HG02973 (cell line): ENCODE data around the gene TCHH.
"Not testable (repeated sequence)": the region's sequence is repeated elsewhere in the genome, so short reads cannot be mapped to it uniquely, and the experiment has no call there.

Source experiments
- ATAC-seq: cut with Tn5 transposase; IDR thresholded peaks from one replicate; pipeline ENCODE4 v1.9.1; 2021; ENCODE audit warnings: moderate library complexity; ENCODE audit not compliant: unreplicated experiment

Gene TCHH

DNA sequence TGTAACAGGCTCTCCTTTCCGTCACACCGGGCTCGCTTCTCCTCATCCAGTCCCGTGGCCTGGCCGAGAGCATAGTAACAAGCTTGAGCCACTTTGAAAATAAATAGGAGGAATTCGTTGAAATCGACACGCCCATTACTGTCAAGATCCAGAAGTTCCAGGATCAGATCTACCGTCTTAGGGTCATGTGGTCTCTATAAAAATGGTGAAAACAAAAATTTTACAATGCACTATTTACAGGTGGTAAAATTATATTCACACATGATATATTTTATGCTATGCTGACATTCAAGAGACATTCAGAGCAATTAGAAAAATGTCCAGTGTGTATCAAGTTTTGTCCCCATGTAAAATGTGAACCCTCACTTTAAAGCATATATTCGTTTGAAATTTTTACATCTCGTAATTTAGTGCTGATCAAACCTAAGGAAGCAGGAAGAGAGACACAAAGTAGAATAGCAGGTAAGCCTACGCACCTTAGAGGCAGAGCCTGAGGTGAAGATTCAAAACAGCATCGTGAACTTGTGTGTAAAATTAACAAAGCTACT is 2.3 kb downstream of the TCHH start:
- no peak for ATAC-seq

DNA sequence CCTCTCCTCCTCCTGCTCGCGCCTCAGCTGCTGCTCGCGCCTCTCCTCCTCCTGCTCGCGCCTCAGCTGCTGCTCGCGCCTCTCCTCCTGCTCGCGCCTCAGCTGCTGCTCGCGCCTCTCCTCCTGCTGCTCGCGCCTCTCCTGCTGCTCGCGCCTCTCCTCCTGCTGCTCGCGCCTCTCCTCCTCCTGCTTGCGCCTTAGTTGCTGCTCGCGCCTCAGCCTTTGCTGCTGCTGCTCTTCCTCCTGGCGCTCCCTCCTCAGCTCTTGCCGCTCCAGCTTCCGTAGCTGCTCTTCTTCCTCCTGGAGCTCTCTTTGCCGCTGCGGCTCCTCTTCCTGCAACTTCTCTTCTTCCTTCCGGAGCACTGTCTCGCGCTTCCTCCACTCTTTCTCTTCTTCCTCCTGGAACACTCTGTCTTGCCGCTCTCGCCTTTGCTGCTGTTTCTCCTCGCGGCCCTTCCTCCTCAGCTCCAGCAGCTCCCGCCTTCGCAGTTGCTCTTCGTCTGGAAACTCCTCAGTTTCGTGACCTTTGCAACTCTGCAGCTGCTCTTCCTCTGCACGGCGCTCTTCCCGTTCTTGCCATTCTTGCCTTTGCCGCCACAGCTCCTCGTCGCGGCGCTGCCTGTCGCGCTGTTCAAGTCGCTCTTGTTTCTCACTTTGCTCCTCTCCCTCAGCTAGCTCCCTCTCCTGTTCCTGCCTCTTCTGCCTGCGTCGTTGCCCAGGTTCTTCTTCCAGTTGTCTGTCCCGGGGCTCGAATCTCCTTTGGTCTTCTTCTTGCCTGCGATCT is 3.0 kb downstream of the TCHH start:
- ATAC-seq: no peak

DNA sequence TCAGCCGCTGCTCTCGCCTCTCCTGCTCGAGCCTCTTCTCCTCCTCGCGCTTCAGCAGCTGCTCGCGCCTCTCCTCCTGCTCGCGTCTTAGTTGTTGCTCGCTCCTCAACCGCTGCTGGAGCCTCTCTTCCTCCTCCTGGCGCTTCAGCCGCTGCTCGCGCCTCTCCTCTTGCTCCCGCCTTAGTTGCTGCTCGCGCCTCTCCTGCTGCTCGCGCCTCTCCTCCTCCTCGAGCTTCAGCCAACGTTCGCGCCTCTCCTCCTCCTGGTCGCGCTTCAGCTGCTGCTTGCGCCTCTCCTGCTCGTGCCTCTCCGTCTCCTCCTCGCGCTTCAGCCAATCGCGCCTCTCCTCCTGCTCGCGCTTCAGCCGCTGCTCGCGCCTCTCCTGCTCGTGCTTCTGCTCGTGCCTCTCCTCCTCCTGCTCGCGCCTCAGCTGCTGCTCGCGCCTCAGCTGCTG is 3.7 kb downstream of the TCHH start:
- no peak for ATAC-seq

DNA sequence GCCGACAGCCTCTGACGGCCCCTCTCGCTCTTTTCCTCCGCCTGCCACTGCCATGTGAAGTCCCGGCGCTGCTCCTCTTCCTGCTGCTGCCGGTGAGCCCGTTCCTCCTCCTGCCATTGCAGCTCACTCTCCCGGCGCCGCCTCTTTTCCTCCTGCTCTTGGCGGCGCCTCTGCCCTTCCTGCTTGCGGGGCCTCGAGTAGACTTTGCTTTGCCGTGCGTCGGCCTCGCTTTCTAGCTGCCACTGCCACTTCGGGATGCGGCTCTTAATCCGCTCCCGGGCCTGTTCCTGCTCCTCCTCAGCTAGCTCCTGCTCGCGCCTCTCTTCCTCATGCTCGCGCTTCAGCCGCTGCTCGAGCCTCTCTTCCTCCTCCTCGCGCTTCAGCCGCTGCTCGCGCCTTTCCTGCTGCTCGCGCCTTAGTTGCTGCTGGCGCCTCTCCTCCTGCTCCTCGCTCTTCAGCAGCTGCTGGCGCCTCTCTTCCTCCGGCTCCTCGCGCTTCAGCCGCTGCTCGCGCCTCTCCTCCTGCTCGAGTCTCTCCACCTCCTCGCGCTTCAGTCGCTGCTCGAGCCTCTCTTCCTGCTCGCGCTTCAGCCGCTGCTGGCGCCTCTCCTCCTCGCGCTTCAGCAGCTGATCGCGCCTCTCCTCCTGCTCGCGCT is 4.3 kb downstream of the TCHH start:
- no peak for ATAC-seq

DNA sequence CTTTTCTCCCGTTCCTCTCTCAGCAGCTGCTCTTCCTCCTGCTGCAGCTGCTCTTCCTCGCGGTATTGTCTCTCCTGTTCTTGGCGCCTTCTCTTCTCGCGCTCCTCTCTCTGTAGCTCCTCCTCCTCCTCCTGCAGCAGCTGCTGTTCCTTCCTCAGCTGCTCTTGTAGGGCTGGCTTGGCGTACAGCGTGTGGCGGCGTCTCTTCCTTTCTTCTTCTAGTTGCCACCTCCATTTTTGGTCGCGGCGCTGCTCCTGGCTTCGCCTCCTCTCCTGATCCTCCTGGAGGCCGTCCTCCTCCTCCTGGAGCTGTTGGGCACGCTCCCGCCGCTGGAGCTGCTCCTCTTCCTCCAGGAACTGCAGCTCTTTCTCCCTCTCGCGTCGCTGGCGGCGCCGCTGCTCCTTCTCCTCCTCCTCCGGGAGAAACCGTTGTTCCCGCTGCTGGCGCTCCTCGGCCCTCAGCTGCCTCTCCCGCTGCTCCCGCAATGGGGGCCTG is 4.8 kb downstream of the TCHH start:
- no peak for ATAC-seq

DNA sequence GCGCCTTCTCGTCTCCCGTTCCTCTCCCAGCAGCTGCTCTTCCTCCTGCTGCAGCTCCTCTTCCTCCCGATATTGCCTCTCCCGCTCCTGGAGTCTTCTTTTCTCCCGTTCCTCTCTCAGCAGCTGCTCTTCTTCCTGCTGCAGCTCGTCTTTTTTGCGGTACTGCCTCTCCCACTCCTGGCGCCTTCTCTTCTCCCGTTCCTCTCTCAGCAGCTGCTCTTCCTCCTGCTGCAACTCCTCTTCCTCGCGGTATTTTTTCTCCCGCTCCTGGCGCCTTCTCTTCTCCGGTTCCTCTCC is 5.3 kb downstream of the TCHH start:
- ATAC-seq: no peak

DNA sequence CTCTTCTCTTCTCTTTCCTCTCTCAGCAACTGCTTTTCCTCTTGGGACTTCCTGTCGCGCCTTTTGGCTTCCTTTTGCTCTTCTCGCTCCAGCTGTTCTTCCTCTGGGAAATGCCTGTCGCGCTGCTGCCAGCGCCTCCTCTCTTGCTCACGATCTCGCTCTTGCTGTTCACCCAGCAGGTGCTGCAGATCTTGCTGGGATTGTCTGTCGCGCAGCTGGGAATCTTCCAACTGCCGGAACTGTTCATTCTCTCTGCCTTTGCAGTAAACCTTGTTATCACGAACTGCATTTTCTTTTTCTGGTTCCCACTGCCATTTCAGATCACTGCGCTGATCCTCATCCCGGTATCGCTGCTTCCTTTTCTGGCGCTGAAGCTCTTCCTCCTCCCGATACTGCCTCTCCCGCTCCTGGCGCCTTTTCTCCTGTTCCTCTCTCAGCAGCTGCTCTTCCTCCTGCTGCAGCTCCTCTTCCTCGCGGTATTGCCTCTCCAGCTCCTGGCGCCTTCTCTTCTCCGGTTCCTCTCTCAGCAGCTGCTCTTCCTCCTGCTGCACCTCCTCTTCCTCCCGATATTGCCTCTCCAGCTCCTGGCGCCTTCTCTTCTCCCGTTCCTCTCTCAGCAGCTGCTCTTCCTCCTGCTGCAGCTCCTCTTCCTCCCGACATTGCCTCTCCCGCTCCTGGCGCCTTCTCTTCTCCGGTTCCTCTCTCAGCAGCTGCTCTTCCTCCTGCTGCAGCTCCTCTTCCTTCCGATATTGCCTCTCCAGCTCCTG is 5.8 kb downstream of the TCHH start:
- ATAC-seq: no peak

DNA sequence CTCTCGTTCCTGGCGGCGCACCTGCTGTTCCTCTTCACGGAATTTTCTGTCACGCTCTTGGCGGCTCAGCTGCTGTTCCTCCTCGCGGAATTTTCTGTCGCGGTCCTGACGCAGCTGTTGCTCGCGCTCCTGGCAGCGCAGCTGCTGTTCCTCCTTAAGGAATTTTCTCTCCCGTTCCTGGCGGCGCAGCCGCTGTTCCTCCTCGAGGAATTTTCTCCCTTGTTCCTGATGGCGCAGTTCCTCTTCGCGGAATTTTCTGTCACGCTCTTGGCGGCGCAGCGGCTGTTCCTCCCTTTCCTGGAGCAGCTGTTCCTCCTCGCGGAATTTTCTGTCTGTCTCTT is 6.4 kb downstream of the TCHH start:
- no peak for ATAC-seq

DNA sequence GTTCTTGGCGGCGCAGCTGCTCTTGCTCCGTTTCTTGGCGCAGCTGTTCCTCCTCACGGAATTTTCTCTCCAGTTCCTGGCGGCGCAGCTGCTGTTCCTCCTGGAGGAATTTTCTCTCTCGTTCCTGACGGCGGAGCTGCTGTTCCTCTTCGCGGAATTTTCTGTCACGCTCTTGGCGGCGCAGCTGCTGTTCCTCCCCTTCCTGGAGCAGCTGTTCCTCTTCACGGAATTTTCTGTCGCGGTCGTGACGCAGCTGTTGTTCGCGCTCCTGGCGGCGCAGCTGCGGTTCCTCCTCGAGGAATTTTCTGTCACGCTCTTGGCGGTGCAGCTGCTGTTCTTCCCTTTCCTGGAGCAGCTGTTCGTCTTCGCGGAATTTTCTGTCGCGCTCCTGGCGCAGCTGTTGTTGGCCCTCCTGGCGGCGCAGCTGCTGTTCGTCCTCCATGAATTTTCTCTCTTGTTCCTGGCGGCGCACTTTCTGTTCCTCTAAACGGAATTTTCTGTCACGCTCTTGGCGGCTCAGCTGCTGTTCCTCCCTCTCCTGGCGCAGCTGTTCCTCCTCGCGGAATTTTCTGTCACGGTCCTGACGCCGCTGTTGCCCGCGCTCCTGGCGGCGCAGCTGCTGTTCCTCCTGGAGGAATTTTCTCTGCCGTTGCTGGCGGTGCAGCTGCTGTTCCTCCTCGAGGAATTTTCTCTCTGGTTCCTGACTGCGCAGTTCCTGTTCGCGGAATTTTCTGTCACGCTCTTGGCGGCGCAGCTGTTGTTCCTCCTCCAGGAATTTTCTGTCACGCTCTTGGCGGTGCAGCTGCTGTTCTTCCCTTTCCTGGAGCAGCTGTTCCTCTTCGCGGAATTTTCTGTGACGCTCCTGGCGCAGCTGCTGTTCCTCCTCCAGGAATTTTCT is 7.0 kb downstream of the TCHH start:
- no peak for ATAC-seq

DNA sequence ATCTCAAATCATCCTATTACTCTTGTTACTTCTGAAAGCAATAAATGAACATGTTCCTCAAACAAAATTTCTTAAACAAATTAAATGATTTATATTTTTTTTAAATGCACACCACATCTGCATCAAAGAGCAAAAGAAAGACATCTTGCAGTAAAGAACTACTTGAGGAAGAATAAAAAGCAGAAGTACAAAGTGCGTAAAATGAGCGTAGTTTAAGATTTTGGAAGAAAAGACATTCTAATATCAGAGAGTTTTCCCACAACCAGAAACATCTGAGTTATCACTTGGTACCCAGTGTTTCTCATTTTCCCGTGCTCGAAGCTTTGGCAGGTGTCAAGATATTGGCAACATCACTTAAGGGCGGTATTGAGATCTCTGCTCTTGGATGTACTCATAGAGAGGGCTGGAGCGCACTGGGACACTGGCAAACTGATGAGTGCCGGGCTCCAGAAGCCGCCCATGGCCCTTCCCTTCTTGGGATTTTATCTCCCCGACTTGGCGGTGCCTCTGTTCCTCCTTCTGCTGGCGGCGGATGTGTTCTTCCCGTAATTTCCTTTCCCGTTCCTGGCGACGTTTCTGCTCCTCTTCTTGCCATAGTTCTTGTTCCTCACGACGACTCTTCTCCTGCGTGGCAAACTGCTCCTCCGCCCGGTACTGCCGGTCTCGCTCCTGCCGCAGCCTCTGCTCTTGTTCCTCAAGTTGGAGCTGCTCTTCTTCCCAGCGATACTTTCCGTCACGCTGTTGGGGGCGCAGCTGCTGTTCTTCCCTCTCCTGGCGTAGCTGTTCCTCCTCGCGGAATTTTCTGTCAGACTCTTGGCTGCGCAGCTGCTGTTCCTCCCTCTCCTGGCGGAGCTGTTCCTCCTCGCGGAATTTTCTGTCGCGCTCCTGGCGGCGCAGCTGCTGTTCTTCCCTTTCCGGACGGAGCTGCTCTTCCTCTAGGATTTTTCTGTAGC is 7.9 kb downstream of the TCHH start:
- ATAC-seq: no peak

DNA sequence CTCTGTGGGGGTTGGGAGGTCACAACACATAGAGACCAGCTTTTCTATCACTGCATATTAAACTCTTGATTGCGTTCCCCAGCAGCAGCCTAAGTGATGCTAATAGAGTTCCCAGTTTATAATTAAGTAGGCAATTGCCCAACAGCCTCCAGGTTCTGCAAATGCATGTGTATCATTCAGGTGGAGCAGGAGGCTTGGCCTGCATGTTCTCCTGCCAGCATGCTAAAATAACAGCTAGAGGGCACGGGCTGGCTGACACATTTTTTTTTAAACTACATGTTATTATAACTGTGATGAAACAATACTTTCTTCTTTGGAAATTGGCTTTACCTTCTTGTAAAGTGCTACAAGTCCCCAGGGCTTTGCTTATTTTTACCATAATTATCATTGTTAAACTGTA is 10.4 kb downstream of the TCHH start:
- no peak for ATAC-seq

DNA sequence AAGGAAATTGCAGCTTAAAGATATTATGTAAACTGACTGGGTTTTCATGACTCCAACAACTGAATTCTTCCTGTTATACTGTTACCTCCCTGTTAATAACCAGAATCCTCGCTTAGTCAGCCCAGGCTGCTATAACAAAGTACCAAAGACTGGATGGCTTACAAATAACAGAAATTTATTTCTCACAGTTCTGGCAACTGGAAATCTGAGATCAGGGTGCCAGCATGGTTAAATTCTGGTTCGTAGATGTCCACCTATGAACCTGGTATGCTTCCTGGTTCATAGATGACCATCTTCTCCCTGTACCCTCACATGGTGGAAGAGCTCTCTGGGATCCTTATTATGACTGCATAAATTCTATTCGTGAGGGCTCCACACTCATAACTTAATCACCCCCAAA is 18.3 kb downstream of the TCHH start:
- ATAC-seq: no peak

DNA sequence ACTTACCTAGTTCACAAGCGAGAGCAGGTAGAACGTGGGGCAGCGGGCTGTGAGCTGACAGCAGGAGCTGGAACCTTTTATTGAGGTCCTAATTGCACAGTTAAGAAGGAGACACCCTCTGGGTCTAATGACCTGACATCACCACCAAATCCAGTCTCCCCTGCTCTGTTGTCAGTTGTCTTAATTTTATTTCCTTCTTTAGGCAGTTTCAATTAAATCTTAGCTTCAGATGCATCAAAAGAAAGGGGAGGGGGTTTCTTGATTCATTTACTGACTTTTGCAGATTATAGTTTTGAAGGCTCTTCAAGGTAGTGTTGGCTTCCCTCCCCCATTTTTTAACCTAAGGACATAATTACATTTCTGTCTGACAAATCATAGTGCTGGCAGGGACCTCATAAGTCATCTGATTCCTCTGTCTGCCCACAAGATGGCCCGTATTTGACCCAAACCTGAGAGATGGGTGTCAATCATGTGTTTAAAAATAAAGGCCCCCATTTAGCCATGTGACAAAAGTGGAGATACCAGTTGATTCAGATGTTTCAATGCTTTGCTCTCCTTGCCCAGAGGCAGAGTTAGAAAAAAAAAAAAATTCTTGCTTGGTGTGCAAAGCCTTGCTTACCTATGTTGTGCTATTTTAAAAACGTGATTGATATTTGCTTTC is 26.1 kb downstream of the TCHH start, which contains the start of gene TCHHL1:
Gene TCHHL1 (minus strand): TSS at position 51 of the 661 bp plus-strand sequence. CDS start 921 bp downstream, outside the sequence.
- ATAC-seq: no peak

DNA sequence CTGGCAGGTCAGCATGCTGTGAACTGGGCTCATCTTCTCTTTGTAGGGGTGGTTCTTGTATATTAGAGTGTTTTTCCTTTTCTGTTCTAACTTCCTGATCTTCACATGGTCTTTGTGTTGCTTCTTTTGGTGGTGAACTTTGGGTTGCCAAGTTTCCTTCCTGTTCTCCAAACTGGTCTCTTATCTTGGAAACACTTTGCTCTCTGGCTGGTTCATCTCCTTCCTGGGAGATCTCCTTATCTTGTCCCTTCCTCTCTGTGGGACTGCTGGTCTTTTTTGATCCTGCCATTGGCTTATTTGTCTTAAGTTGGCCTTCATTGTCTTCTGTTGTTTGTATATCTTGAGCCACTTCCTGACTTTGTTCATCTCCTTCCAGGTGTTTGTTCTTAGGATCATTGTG is 28.5 kb downstream of the TCHH start:
- ATAC-seq: no peak

DNA sequence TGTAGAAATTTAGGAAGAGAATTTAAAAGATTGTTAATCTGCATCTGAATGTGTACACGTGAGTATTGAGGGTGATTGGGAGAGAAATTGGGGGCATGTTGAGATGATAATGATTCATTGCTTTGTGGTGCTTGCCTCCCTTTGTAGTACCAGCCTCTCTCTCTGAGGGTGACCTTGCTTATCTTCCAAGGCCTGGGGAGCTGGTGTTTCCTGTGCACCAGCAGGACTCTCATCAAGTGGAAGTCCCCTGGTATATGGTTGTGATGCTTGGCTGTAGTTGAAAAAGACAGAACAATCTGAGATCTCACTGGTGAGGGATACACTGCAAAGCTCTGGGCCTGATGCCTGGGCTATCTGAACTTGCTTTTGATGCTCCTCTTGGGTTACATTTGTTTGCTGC is 30.4 kb downstream of the TCHH start:
- no peak for ATAC-seq

DNA sequence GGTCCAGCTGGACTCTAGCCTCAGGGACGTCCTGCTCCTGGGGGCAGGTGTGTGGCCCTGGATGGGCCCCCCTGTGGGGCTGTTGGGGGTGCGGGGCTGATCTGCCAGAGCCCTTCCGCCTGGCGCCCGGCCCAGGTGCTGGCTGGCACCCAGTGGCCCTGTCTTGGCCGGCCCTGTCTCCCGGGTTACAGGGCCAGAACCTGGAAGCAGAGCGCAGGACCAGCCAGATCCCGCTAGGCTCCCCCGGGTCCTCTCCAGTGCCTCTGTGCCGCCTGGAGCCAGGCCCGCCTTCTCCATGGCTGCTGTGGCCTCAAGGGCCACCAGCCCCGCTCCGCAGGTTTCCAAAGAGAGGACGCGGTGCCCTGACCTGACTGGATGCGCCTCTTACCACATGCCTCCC is 34.2 kb downstream of the TCHH start:
- not testable (repeated sequence) for ATAC-seq

DNA sequence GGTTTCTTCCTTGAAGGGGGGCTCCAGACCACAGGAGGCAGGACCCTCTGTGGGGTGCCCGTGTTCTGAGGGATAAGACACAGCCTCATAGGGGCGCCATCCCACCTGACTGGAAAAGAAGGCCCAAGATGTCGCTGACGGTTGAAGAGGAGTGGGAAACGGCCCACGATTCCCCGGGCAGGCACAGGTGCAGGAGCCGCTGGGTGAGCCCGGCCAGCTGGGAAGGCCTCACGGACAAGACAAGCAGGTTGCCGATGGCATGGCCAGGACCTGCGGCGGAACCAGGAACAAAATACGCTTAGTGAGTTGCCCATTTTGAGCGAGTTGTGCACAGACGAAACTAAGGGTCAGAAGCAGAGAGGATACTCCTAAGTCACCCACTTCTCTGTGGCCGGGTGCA is 34.8 kb downstream of the TCHH start:
- ATAC-seq: not testable (repeated sequence)

DNA sequence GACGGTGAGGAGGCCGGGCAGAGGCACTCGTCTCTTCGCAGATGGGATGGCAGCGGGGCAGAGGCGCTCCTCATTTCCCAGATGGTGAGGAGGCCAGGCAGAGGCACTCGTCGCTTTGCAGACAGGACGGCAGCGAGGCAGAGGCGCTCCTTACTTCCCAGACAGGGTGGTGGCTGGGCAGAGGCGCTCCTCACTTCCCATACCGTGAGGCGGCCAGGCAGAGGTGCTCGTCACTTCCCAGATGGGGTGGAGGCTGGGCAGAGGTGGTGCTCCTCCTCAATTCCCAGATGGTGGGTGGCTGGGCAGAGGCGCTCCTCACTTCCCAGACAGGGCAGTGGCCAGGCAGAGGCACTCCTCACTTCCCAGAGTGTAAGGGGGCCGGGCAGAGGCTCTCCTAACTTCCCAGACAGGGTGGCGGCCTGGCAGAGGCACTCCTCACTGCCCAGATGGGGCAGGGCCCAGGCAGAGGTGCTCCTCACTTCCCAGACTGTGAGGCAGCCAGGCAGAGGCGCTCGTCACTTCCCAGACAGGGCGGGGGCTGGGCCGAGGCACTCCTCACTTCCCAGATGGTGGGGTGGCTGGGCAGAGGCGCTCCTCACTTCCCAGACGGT is 36.3 kb downstream of the TCHH start:
- ATAC-seq: no peak
